GM21526 (cell line): ENCODE results near the gene CLRN3.

ENCODE experiments used
- ATAC-seq: cut with Tn5 transposase; IDR thresholded peaks from one replicate; pipeline ENCODE4 v1.9.1; 2021; ENCODE audit warnings: moderate library complexity; ENCODE audit not compliant: unreplicated experiment, low FRiP score

The CLRN3 gene

GRCh38 chr10:127877116-127877515 lies 15.6 kb downstream of the CLRN3 start:
- no peak for ATAC-seq

GRCh38 chr10:127875916-127876315 lies 16.8 kb downstream of the CLRN3 start:
- ATAC-seq = no peak

- ATAC-seq = no peak
Observed at GRCh38 chr10:127875449-127875765, 17.3 kb downstream of the CLRN3 start.

- no peak for ATAC-seq
Observed at GRCh38 chr10:127874671-127875448, 17.9 kb downstream of the CLRN3 start.

- no peak for ATAC-seq
Observed at GRCh38 chr10:127873901-127874470, 18.8 kb downstream of the CLRN3 start.

- ATAC-seq = no peak
Observed at GRCh38 chr10:127872871-127873600, 19.7 kb downstream of the CLRN3 start.

GRCh38 chr10:127872011-127872761 lies 20.6 kb downstream of the CLRN3 start:
- ATAC-seq = no peak

GRCh38 chr10:127871631-127872010 lies 21.1 kb downstream of the CLRN3 start:
- ATAC-seq = no peak

GRCh38 chr10:127869329-127869728 lies 23.4 kb downstream of the CLRN3 start:
- ATAC-seq = no peak

GRCh38 chr10:127867805-127868204 lies 24.9 kb downstream of the CLRN3 start:
- no peak for ATAC-seq

- ATAC-seq = no peak
Observed at GRCh38 chr10:127866276-127867013, 26.3 kb downstream of the CLRN3 start.

GRCh38 chr10:127863231-127863825 lies 29.4 kb downstream of the CLRN3 start:
- ATAC-seq = no peak

GRCh38 chr10:127860592-127860991 lies 32.1 kb downstream of the CLRN3 start:
- ATAC-seq = no peak

- no peak for ATAC-seq
Observed at GRCh38 chr10:127855976-127856375, 36.8 kb downstream of the CLRN3 start.

GRCh38 chr10:127855591-127855881 lies 37.2 kb downstream of the CLRN3 start:
- no peak for ATAC-seq

GRCh38 chr10:127854769-127855590 lies 37.8 kb downstream of the CLRN3 start:
- ATAC-seq = peak; percentile 69

- peak; percentile 54 for ATAC-seq
Observed at GRCh38 chr10:127853868-127854768, 38.6 kb downstream of the CLRN3 start.

- no peak for ATAC-seq
Observed at GRCh38 chr10:127852456-127852855, 40.3 kb downstream of the CLRN3 start.
